CD4-positive, alpha-beta T cell (primary cell): ENCODE measurements around the gene ATRX. TPM values are rescaled to one million over a fixed set of nuclear protein-coding genes. Genes with fewer than 3 reads are reported as not detected.

Experiments
- ATAC-seq: fragments of 200-7000 bp; cut with Tn5 transposase; one replicate; pipeline ENCODE4 v1.10.0; 2022; ENCODE audit warnings: mild to moderate bottlenecking; ENCODE audit not compliant: poor library complexity
- CTCF ChIA-PET: fragments of 350-600 bp; sonication (Branson Sonifier 250); formaldehyde crosslinking; loops from one replicate; lab custom pipeline; 2021; ENCODE audit warnings: antibody characterized with exemption, inconsistent platforms; lab: Charles Lee
- POLR2A ChIA-PET: fragments of 350-600 bp; sonication (Branson Sonifier 250); formaldehyde crosslinking; loops from one replicate; lab custom pipeline; 2021; ENCODE audit warnings: antibody characterized with exemption, inconsistent platforms; lab: Charles Lee
- DNase-seq, 14 experiments: peaks; one replicate each; pipeline ENCODE4 v3.0.0-alpha.2; 2013 to 2020; ENCODE audit warnings: mixed read lengths in 2 of 14
- H3K27ac ChIP-seq, 2 donors: one replicate each; pipeline versions ENCODE4 v1.5.1 to v1.7.0; 2013; ENCODE audit warnings: low read length in 2 of 2, low read depth in 1 of 2, mild to moderate bottlenecking in 1 of 2
- H3K27me3 ChIP-seq, 2 experiments: 1 replicate in 1 of 2; 2 replicates in 1 of 2; pipeline versions ENCODE4 v1.6.1 to v1.7.0; 2013; ENCODE audit warnings: low read length in 2 of 2, control low read depth in 1 of 2, mild to moderate bottlenecking in 1 of 2, moderate library complexity in 1 of 2; ENCODE audit not compliant: insufficient read depth in 2 of 2, control insufficient read depth in 1 of 2
- H3K36me3 ChIP-seq: one replicate; pipeline ENCODE4 v1.6.1; 2013; ENCODE audit warnings: low read length, control low read depth; ENCODE audit not compliant: insufficient read depth
- H3K4me1 ChIP-seq: one replicate; pipeline ENCODE4 v1.6.1; 2013; ENCODE audit warnings: low read length, control low read depth; ENCODE audit not compliant: insufficient read depth
- H3K4me3 ChIP-seq: one replicate; pipeline ENCODE4 v1.5.1; 2013; ENCODE audit warnings: mild to moderate bottlenecking, low read length, moderate library complexity
- H3K9me3 ChIP-seq, 2 experiments: 1 replicate in 1 of 2; 2 replicates in 1 of 2; pipeline versions ENCODE4 v1.6.1 to v1.7.0; 2013; ENCODE audit warnings: low read length in 2 of 2, mild to moderate bottlenecking in 2 of 2, control low read depth in 1 of 2, moderate library complexity in 1 of 2; ENCODE audit not compliant: control insufficient read depth in 1 of 2, insufficient read depth in 1 of 2
- H3K27ac Mint-ChIP-seq: one replicate; pipeline ENCODE4 v1.8.0; 2020; ENCODE audit warnings: mixed read lengths
- H3K27me3 Mint-ChIP-seq: one replicate; pipeline ENCODE4 v1.8.0; 2021; ENCODE audit warnings: mixed read lengths
- H3K36me3 Mint-ChIP-seq: one replicate; pipeline ENCODE4 v1.8.0; 2021; ENCODE audit warnings: low read depth, mixed read lengths
- H3K4me1 Mint-ChIP-seq: one replicate; pipeline ENCODE4 v1.8.0; 2021; ENCODE audit warnings: low read depth, mixed read lengths
- H3K4me3 Mint-ChIP-seq: one replicate; pipeline ENCODE4 v1.8.0; 2020; ENCODE audit warnings: mild to moderate bottlenecking, mixed read lengths
- H3K9me3 Mint-ChIP-seq: one replicate; pipeline ENCODE4 v1.8.0; 2020; ENCODE audit warnings: mixed read lengths
- intact Hi-C, 2 experiments: fragments of 100-400 bp; cut with DNase I in 1 of 2; cut with micrococcal nuclease in 1 of 2; formaldehyde crosslinking; loops; one replicate each; pipeline versions ENCODE4 v1.15.1 to v1.9.0; 2023 to 2025; cut with DNase I, micrococcal nuclease
- total RNA-seq, 174 experiments: library from RNA in 2 of 174; stranded (reverse) in 2 of 174; gene quantifications; one replicate each; pipeline ENCODE4 v1.2.3 and lab custom pipeline; 2021 to 2026
- TF ChIP-seq, protein P1 (sequence below): fragments of 200-600 bp; IDR thresholded peaks from one replicate; pipeline ENCODE4 v1.8.0; 2022; ENCODE audit warnings: antibody characterized with exemption, mild to moderate bottlenecking

Gene ATRX
- total RNA-seq, 2 experiments from 2014 or later, result 72.7 to 79.5 TPM

DNA sequence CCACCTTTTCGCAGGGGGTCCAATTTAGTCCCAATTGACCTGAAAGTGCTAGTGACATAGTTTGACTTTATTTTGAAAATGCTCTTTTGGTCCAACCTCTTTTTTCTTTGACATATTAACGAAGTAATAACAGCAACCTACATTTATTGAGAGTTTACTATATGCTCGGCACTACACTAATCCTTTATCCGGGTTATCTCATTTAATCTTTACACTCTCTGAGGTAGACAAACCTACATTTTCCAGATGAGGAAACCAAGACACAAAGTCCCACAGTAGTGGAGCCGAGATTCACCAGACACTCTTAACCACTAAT lies 307 bp upstream of the ATRX start:
- peaks cover 50% of the 10 kb centered on the region for H3K4me1 Mint-ChIP-seq
- Histone ChIP-seq H3K9me3 (no peaks in the 10 kb centered on the region), H3K27ac (peak overlapping the region; percentile 77 to 91), H3K4me3 (peak overlapping the region; percentile 92), H3K36me3 (no peaks in the 10 kb centered on the region), H3K4me1 (peaks cover 25% of the 10 kb centered on the region), H3K27me3 (no peaks in the 10 kb centered on the region)
- H3K4me3 Mint-ChIP-seq, result peak overlapping the region; percentile 99
- peak overlapping the region; percentile 97 for H3K27ac Mint-ChIP-seq
- H3K27me3 Mint-ChIP-seq, result no peaks in the 10 kb centered on the region
- no peaks in the 10 kb centered on the region for H3K9me3 Mint-ChIP-seq
- no peak for DNase-seq
- ChIA-PET POLR2A (interaction anchor here (0.9 to 3.9 kb wide), 3 partner anchors 109 to 124 kb away, joined by 3 to 17 read pairs (median 4); partner anchors contain the start of genes ATP7A, COX7B and MAGT1), CTCF (no interaction called here)
- peaks cover 25% of the 10 kb centered on the region for H3K36me3 Mint-ChIP-seq
- ATAC-seq, result peak; percentile 21
- TF ChIP-seq, protein P1, sequence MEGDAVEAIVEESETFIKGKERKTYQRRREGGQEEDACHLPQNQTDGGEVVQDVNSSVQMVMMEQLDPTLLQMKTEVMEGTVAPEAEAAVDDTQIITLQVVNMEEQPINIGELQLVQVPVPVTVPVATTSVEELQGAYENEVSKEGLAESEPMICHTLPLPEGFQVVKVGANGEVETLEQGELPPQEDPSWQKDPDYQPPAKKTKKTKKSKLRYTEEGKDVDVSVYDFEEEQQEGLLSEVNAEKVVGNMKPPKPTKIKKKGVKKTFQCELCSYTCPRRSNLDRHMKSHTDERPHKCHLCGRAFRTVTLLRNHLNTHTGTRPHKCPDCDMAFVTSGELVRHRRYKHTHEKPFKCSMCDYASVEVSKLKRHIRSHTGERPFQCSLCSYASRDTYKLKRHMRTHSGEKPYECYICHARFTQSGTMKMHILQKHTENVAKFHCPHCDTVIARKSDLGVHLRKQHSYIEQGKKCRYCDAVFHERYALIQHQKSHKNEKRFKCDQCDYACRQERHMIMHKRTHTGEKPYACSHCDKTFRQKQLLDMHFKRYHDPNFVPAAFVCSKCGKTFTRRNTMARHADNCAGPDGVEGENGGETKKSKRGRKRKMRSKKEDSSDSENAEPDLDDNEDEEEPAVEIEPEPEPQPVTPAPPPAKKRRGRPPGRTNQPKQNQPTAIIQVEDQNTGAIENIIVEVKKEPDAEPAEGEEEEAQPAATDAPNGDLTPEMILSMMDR, result no peak
- intact Hi-C loops, result loop anchor here (5.0 to 10.0 kb wide), 4 partner anchors 52 to 318 kb away; partner anchors contain the start of genes COX7B (in 1 of the 2), MAGT1 (in 1 of the 2) and PGK1 (in 1 of the 2)

DNA sequence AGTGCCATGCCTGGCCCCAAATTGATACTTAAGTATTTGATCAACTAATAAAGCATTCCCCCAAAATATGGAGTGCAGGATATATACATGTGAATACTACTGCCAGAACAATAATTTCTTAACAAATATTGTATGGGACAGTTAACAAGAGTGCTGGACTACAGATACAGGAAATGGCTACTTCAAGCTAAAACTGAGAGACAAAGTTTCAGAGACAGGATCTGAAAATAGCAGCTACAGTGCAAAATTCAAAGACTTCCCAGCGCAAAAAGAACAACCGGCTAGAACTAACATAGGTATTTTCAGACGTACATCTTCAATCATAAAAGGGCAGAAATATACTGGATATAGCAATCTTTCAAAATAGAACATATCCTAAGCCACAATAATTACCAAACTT lies 6.3 kb downstream of the ATRX start:
- Histone ChIP-seq H3K27me3 (no peaks in the 10 kb centered on the region), H3K4me1 (peaks cover 11% of the 10 kb centered on the region), H3K9me3 (no peaks in the 10 kb centered on the region), H3K4me3 (no peak overlapping the region), H3K27ac (no peak overlapping the region), H3K36me3 (no peaks in the 10 kb centered on the region)
- POLR2A ChIA-PET, result no interaction called here
- CTCF ChIA-PET, result no interaction called here
- peaks cover 24% of the 10 kb centered on the region for H3K36me3 Mint-ChIP-seq
- no peaks in the 10 kb centered on the region for H3K27me3 Mint-ChIP-seq
- intact Hi-C loops, result loop anchor here (10.0 kb wide), 3 partner anchors 45 to 325 kb away; partner anchors contain the start of gene PGK1 (in 1 of the 2)
- ATAC-seq (no peak), DNase-seq (no peak)
- peak overlapping the region; percentile 69 for H3K27ac Mint-ChIP-seq
- no peaks in the 10 kb centered on the region for H3K9me3 Mint-ChIP-seq
- peaks cover 60% of the 10 kb centered on the region for H3K4me1 Mint-ChIP-seq
- peak overlapping the region; percentile 8 for H3K4me3 Mint-ChIP-seq
- TF ChIP-seq, protein P1, result no peak

DNA sequence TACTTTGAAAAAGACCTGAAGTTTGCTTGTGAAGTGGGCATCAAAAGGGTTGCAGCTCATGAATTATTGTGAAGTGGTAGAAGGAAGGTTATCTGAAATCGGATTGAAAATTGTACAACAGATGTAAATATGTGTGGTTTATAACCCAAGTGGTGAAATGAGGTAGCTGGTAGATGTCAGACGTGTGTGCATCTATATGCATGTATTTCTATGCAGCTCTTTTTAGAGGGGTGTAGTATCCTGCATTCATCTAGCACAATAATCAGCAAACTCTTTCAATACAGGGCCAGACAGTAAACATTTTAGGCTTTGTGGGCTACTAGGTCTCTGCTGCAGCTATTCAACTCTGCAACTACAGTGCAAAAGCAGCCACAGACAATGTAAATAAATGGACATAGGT lies 9.4 kb downstream of the ATRX start:
- H3K4me3 ChIP-seq, result no peak overlapping the region
- Mint-ChIP-seq H3K27ac (no peak overlapping the region), H3K4me1 (peaks cover 46% of the 10 kb centered on the region)

More for the DNA sequence above, 9.4 kb downstream of the ATRX start:
- Histone ChIP-seq H3K9me3 (no peaks in the 10 kb centered on the region), H3K4me1 (peaks cover 4% of the 10 kb centered on the region), H3K27me3 (no peaks in the 10 kb centered on the region), H3K27ac (no peak overlapping the region), H3K36me3 (no peaks in the 10 kb centered on the region)
- intact Hi-C loops, result no loop called here
- H3K9me3 Mint-ChIP-seq, result no peaks in the 10 kb centered on the region
- H3K4me3 Mint-ChIP-seq, result peak overlapping the region; percentile 20
- H3K36me3 Mint-ChIP-seq, result peaks cover 19% of the 10 kb centered on the region
- no peaks in the 10 kb centered on the region for H3K27me3 Mint-ChIP-seq
- CTCF ChIA-PET, result no interaction called here
- POLR2A ChIA-PET, result no interaction called here
- TF ChIP-seq, protein P1, result no peak
- DNase-seq, result no peak
- no peak for ATAC-seq
